Hepatocyte (in vitro differentiated cells): Measurements from ENCODE around the gene ITPK1. TPM values are rescaled to one million over a fixed set of nuclear protein-coding genes. Genes with fewer than 3 reads are reported as not detected.

Experiments
- DNase-seq: peaks from one replicate; pipeline ENCODE4 v3.0.0-alpha.2; 2016; ENCODE audit warnings: low spot score
- H2AFZ ChIP-seq: fragments of 200-600 bp; sonication (generic); 2 replicates; pipeline ENCODE4 v1.6.0; 2016; ENCODE audit warnings: antibody characterized with exemption, mild to moderate bottlenecking
- H3K27ac ChIP-seq: fragments of 200-600 bp; sonication (generic); 2 replicates; pipeline ENCODE4 v1.5.1; 2016; ENCODE audit warnings: mild to moderate bottlenecking
- H3K27me3 ChIP-seq: fragments of 200-600 bp; sonication (generic); 2 replicates; pipeline ENCODE4 v1.6.1; 2016
- H3K36me3 ChIP-seq: fragments of 200-600 bp; sonication (generic); replicated peaks from 2 replicates; pipeline ENCODE4 v1.5.1; 2016; ENCODE audit warnings: low read depth; ENCODE audit not compliant: insufficient read depth
- H3K4me1 ChIP-seq: fragments of 200-600 bp; sonication (generic); 2 replicates; pipeline ENCODE4 v1.5.1; 2016; ENCODE audit warnings: mild to moderate bottlenecking, moderate library complexity; ENCODE audit not compliant: insufficient read depth
- H3K4me2 ChIP-seq: fragments of 200-600 bp; sonication (generic); 2 replicates; pipeline ENCODE4 v1.6.0; 2016
- H3K4me3 ChIP-seq: fragments of 200-600 bp; sonication (generic); 2 replicates; pipeline ENCODE4 v1.5.1; 2016; ENCODE audit warnings: mild to moderate bottlenecking
- H3K79me2 ChIP-seq: fragments of 200-600 bp; sonication (generic); 2 replicates; pipeline ENCODE4 v1.6.0; 2017; ENCODE audit warnings: mild to moderate bottlenecking
- H3K9me2 ChIP-seq: fragments of 200-600 bp; sonication (generic); replicated peaks from 2 replicates; pipeline ENCODE4 v1.6.0; 2017; ENCODE audit warnings: mild to moderate bottlenecking; ENCODE audit not compliant: insufficient read depth
- H3K9me3 ChIP-seq: fragments of 200-600 bp; sonication (generic); 2 replicates; pipeline ENCODE4 v1.5.1; 2016; ENCODE audit warnings: low read depth, mild to moderate bottlenecking
- H4K20me1 ChIP-seq: fragments of 200-600 bp; sonication (generic); 2 replicates; pipeline ENCODE4 v1.6.0; 2016; ENCODE audit warnings: mild to moderate bottlenecking; ENCODE audit not compliant: insufficient read depth, poor library complexity, severe bottlenecking
- CTCF ChIP-seq: fragments of 200-600 bp; sonication (generic); IDR thresholded peaks from 2 replicates; pipeline ENCODE4 v1.5.1; 2016; ENCODE audit warnings: antibody characterized with exemption, mild to moderate bottlenecking; ENCODE audit not compliant: poor library complexity
- EZH2 ChIP-seq: fragments of 200-600 bp; sonication (generic); IDR thresholded peaks from 2 replicates; pipeline ENCODE4 v1.6.1; 2016; ENCODE audit warnings: antibody characterized with exemption, mild to moderate bottlenecking, borderline replicate concordance
- EZH2phosphoT487 ChIP-seq: fragments of 200-600 bp; sonication (generic); IDR thresholded peaks from one replicate; pipeline ENCODE4 v1.6.1; 2018; ENCODE audit warnings: antibody characterized with exemption, mild to moderate bottlenecking, low read depth, moderate library complexity; ENCODE audit not compliant: unreplicated experiment, severe bottlenecking
- WGBS: methylation state at CpG from one replicate; pipeline ENCODE4 v1.1.6; 2016; ENCODE audit warnings: low lambda C conversion rate; ENCODE audit errors: missing lambda C conversion rate; 5-methylcytosine and 5-hydroxymethylcytosine counted together
- polyA plus RNA-seq: library from polyadenylated mRNA; unstranded; fragments of >200 nt; fragmentation: Nextera tagmentation; extraction: Ambion mirVana; gene quantifications from 2 replicates; pipeline ENCODE4 v1.2.1, GENCODE V29; 2016
- total RNA-seq: library from RNA; depleted of rRNA; stranded (reverse); fragments of >200 nt; gene quantifications from 2 replicates; pipeline ENCODE4 v1.2.3, GENCODE V29; 2014

The ITPK1 gene
- total and polyA plus RNA-seq, 2 experiments from 2014 or later = 49.8 to 66.7 TPM

- H3K9me2 ChIP-seq = no peaks in the 10 kb centered on the region
- no peak overlapping the region for H3K4me2 ChIP-seq
- no peaks in the 10 kb centered on the region for H4K20me1 ChIP-seq
- H3K36me3 ChIP-seq = no peaks in the 10 kb centered on the region
- no peaks in the 10 kb centered on the region for H3K27me3 ChIP-seq
- H3K9me3 ChIP-seq = no peaks in the 10 kb centered on the region
- peaks cover 57% of the 10 kb centered on the region for H3K4me1 ChIP-seq
- no peak for TF ChIP-seq EZH2phosphoT487
- no peak for TF ChIP-seq EZH2
- no peak for TF ChIP-seq CTCF
- peak overlapping the region; percentile 89 for H3K27ac ChIP-seq
- no peak for DNase-seq
- H3K4me3 ChIP-seq = no peak overlapping the region
- peaks cover 65% of the 10 kb centered on the region for H3K79me2 ChIP-seq
- 71% methylated on average over 12 of the region's 12 CpGs for WGBS
- no peak overlapping the region for H2AFZ ChIP-seq
These were observed 78.9 kb downstream of the ITPK1 start for GRCh38 chr14:93036652-93037345.

- H3K9me2 ChIP-seq = no peaks in the 10 kb centered on the region
- peak; percentile 61 for DNase-seq
- no peaks in the 10 kb centered on the region for H3K36me3 ChIP-seq
- H4K20me1 ChIP-seq = no peaks in the 10 kb centered on the region
- no peaks in the 10 kb centered on the region for H3K27me3 ChIP-seq
- no peak overlapping the region for H3K4me2 ChIP-seq
- TF ChIP-seq EZH2 (no peak), CTCF (no peak), EZH2phosphoT487 (no peak)
- no peak overlapping the region for H2AFZ ChIP-seq
- H3K27ac ChIP-seq = peak overlapping the region; percentile 89
- WGBS = 66% methylated on average over 21 of the region's 22 CpGs
- H3K4me3 ChIP-seq = no peak overlapping the region
- H3K9me3 ChIP-seq = no peaks in the 10 kb centered on the region
- peaks cover 63% of the 10 kb centered on the region for H3K79me2 ChIP-seq
- peaks cover 59% of the 10 kb centered on the region for H3K4me1 ChIP-seq
These were observed 79.6 kb downstream of the ITPK1 start for GRCh38 chr14:93035917-93036651.

GRCh38 chr14:93035585-93035916, 80.2 kb downstream of the ITPK1 start:
- H3K4me1 ChIP-seq = peaks cover 54% of the 10 kb centered on the region
- H3K4me3 ChIP-seq = no peak overlapping the region
- H3K79me2 ChIP-seq = peaks cover 63% of the 10 kb centered on the region
- H3K27me3 ChIP-seq = no peaks in the 10 kb centered on the region
- peak overlapping the region; percentile 89 for H3K27ac ChIP-seq
- no peak for DNase-seq
- H3K9me2 ChIP-seq = no peaks in the 10 kb centered on the region
- no peaks in the 10 kb centered on the region for H4K20me1 ChIP-seq
- no peaks in the 10 kb centered on the region for H3K9me3 ChIP-seq
- TF ChIP-seq EZH2 (no peak), EZH2phosphoT487 (no peak), CTCF (no peak)
- no peak overlapping the region for H3K4me2 ChIP-seq
- WGBS = 81% methylated on average over 5 of the region's 5 CpGs
- no peak overlapping the region for H2AFZ ChIP-seq
- no peaks in the 10 kb centered on the region for H3K36me3 ChIP-seq
